GM12874 (cell line): ENCODE results near the gene PNMA6E.

ENCODE experiments used
- CTCF ChIP-seq: IDR thresholded peaks from 2 replicates; pipeline ENCODE4 v1.5.1; 2011; ENCODE audit warnings: low read depth, mild to moderate bottlenecking, control low read depth, low read length, moderate library complexity; ENCODE audit not compliant: insufficient read depth

The PNMA6E gene

GRCh38 chrX:153434801-153435200 lies 33.7 kb upstream of the PNMA6E start:
- TF ChIP-seq CTCF, result no peak

- no peak for TF ChIP-seq CTCF
Observed at GRCh38 chrX:153433781-153434285, 32.7 kb upstream of the PNMA6E start.

GRCh38 chrX:153433161-153433680 lies 32.1 kb upstream of the PNMA6E start:
- no peak for TF ChIP-seq CTCF

DNA sequence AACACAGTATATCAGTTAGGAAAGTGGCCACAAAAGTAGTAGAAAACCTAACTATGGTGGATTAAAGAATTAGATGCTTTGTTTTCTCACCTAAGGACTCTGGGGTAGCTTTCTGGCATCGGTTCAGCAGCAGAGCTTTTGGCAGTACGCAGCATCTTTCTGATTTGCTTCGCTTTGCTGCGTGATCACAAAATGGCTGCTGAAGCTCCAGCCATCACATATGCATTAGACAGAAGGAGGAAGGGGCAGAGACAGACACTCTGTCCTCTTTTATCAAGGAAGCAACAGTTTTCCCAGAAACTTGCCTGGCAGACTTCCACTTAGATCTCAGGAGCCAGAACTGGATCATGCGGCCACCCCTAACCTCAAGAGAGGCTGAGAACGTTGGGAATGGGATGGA lies 29.6 kb upstream of the PNMA6E start:
- no peak for TF ChIP-seq CTCF

DNA sequence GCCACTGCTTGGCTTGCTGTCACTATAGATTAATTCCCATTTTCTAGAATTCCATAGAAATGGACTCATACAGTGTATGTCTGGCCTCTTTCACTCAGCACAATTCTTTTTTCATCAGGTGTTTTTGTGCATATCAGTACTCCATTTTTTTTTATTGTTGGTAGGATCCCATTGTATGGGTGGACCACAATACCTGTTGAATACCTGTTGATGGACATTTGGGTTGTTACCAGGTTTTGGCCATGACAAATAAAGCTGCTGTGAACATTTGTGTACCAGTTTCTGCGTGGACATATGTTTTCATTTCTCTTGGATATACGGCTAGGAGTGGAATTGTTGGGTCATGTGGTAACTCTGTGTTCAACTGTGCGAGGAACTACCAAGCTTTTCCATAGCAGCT lies 25.1 kb upstream of the PNMA6E start:
- TF ChIP-seq CTCF, result no peak

DNA sequence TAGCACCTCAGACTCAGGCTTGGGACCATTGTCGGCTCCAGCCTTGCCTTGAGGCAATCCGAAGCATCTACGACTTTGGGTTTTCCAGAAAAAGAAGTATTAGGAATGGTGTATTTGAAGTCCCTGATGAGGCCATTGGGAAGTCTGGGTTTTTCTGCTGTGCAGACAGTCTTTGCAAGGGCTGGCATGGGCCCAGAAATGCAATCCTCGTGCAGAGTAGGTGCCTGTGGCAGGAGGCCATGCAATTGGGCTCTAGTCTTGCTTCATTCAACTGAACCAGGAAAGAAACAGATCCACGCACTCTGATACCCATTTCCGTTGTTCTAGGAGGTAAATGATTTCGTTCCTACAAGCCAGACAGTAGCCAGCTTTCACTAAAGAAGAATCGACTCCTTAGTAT lies 22.5 kb upstream of the PNMA6E start:
- no peak for TF ChIP-seq CTCF

DNA sequence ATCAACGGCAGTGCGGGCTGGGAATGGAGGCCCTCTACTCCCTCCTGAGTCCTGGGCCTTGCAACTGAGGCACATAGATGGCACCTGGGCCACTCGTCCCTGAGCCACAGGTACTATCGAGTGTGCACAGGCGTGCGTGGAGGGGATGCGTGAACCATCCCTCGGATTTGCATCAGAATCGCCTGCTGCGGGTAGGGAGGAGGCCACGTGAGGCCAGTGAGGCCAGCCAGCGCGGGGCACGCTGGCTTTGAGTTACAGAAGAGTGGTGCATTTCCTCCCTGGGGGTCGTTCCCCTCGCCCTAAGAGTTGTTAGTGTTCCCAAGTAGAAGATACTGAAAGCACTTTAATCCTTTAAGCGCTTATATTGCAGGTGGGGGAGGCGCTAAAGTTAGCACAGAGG lies 20.7 kb upstream of the PNMA6E start:
- TF ChIP-seq CTCF, result no peak
